ENCODE results near the gene COQ8A.

COQ8A gene

DNA sequence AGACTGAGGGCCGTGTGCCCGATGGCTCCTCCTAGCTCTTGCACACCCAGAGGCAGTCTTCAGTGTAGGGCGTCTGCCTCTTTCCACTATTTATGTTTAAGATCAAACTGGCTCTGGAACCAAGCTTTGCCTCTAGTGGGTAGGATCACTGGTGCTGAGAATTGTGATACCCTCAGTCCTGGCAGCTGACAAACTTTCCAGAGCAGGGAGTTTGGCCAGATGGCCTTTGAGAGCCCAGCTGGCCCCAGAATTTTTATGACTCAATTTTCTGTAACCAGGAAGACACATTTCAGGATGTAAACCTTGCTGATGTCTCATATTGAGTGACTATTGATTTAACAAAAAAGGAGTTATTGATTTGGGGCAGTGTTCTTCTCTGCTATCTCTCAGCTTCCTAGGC lies 6.7 kb downstream of the COQ8A start:
- DNase-seq (ENCODE audit: low read depth) = no peak
- no peak for TF ChIP-seq POLR2A (IDR thresholded peaks at IDR 0.05; ENCODE audit: extremely low read depth, insufficient read length)
- H3K4me3 ChIP-seq (ENCODE audit: low read depth, low read length) = no peak overlapping the region

DNA sequence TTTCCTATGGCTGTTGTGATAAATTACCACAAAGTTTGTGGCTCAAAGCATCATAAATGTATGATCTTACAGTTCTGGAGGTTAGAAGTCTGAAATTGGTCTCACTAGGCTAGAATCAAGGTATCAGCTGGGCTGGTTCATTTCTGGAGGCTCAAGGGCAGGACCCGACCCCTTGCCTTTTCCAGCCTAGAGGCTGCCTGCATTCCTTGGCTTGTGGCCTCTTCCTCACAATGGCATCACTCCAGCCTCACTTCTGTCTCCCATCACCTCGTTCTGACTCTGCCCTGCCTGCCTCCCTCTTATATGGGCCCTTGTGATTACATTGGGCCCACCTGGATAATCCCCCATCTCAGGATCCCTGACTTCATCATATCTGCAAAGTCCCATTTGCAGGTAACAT lies 8.0 kb downstream of the COQ8A start:
- H3K4me3 ChIP-seq (ENCODE audit: low read depth, low read length) = no peak overlapping the region
- TF ChIP-seq, protein P1, sequence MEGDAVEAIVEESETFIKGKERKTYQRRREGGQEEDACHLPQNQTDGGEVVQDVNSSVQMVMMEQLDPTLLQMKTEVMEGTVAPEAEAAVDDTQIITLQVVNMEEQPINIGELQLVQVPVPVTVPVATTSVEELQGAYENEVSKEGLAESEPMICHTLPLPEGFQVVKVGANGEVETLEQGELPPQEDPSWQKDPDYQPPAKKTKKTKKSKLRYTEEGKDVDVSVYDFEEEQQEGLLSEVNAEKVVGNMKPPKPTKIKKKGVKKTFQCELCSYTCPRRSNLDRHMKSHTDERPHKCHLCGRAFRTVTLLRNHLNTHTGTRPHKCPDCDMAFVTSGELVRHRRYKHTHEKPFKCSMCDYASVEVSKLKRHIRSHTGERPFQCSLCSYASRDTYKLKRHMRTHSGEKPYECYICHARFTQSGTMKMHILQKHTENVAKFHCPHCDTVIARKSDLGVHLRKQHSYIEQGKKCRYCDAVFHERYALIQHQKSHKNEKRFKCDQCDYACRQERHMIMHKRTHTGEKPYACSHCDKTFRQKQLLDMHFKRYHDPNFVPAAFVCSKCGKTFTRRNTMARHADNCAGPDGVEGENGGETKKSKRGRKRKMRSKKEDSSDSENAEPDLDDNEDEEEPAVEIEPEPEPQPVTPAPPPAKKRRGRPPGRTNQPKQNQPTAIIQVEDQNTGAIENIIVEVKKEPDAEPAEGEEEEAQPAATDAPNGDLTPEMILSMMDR (IDR thresholded peaks at IDR 0.05; ENCODE audit: low read depth, low read length) = no peak
- TF ChIP-seq POLR2A (IDR thresholded peaks at IDR 0.05; ENCODE audit: extremely low read depth, insufficient read length) (no peak), MYC (IDR thresholded peaks at IDR 0.05; ENCODE audit: low read depth, low read length) (no peak)
- TF ChIP-seq, protein P2, sequence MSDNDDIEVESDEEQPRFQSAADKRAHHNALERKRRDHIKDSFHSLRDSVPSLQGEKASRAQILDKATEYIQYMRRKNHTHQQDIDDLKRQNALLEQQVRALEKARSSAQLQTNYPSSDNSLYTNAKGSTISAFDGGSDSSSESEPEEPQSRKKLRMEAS (IDR thresholded peaks at IDR 0.05; ENCODE audit: low read depth, low read length) = no peak
- DNase-seq (ENCODE audit: low read depth) = no peak

DNA sequence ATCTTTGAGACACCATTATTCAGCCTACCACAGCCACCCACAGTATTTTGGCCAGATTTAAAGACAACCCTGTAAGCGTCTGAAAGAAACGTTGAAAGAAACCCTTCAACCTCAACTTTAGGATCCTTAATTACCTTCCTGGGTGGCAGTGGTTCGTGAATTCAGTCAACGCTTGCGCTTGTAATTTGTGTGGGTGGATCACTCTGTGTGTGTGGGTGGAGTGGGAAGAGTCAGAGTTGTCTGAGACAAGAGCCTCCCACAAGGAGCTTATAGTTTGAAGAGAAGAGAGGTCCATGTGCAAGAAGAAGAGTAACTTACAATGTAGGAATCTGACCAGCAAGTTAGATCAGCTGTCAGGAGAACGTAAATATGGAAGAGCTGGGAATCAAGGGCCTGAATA lies 8.4 kb downstream of the COQ8A start:
- no peak for TF ChIP-seq MYC (IDR thresholded peaks at IDR 0.05; ENCODE audit: low read depth, low read length)
- TF ChIP-seq, protein P2 (IDR thresholded peaks at IDR 0.05; ENCODE audit: low read depth, low read length) = no peak
- TF ChIP-seq POLR2A (IDR thresholded peaks at IDR 0.05; ENCODE audit: extremely low read depth, insufficient read length) = no peak
- TF ChIP-seq, protein P1 (IDR thresholded peaks at IDR 0.05; ENCODE audit: low read depth, low read length) = no peak
- DNase-seq (ENCODE audit: low read depth) = no peak
- H3K4me3 ChIP-seq (ENCODE audit: low read depth, low read length) = no peak overlapping the region

DNA sequence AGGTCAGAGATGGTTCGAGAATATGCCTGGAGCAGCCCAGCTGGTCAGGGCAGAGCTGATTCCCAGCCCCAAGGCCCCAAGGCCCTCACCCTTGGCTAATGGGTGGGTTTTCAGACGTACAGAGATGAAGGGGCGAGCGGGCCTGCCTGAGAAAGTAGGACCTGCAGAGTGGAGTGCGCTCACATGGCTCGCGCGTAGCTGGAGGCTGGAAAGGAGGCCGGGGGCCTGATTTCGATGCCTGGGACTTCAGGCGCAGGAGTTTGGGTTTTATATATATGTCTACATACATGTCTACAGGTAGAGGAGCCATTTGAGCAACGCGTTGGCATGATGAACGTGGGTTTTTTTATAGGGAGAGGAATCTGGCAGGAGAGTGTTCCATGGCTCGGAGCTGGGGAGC lies 8.9 kb downstream of the COQ8A start:
- H3K4me3 ChIP-seq (ENCODE audit: low read depth, low read length) = no peak overlapping the region
- DNase-seq (ENCODE audit: low read depth) = no peak
- TF ChIP-seq MYC (IDR thresholded peaks at IDR 0.05; ENCODE audit: low read depth, low read length) (no peak), POLR2A (IDR thresholded peaks at IDR 0.05; ENCODE audit: extremely low read depth, insufficient read length) (no peak)
- TF ChIP-seq, protein P2 (IDR thresholded peaks at IDR 0.05; ENCODE audit: low read depth, low read length) = no peak
- TF ChIP-seq, protein P1 (IDR thresholded peaks at IDR 0.05; ENCODE audit: low read depth, low read length) = no peak

DNA sequence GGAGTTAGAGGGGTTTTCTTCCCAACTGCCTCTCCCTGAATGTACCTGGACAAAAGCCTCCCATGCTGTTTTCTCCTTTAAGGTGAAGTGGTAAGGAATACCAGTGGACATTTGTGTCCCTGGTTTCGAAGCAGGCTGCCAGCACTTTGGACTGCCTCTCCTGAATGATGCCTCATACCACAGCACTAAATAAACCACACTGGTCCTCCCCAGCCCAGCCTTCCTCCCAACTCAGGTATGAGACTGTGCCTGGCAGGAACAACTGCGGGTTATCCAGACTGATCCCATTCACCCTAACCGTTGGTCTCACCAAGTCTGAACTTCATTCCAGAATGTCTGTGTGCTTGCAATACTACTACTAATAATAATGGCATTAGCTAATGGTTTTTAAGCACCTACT lies 9.3 kb downstream of the COQ8A start:
- no peak overlapping the region for H3K4me3 ChIP-seq (ENCODE audit: low read depth, low read length)
- no peak for DNase-seq (ENCODE audit: low read depth)
- TF ChIP-seq, protein P1 (IDR thresholded peaks at IDR 0.05; ENCODE audit: low read depth, low read length) = no peak
- TF ChIP-seq, protein P2 (IDR thresholded peaks at IDR 0.05; ENCODE audit: low read depth, low read length) = no peak
- no peak for TF ChIP-seq POLR2A (IDR thresholded peaks at IDR 0.05; ENCODE audit: extremely low read depth, insufficient read length)
- no peak for TF ChIP-seq MYC (IDR thresholded peaks at IDR 0.05; ENCODE audit: low read depth, low read length)

DNA sequence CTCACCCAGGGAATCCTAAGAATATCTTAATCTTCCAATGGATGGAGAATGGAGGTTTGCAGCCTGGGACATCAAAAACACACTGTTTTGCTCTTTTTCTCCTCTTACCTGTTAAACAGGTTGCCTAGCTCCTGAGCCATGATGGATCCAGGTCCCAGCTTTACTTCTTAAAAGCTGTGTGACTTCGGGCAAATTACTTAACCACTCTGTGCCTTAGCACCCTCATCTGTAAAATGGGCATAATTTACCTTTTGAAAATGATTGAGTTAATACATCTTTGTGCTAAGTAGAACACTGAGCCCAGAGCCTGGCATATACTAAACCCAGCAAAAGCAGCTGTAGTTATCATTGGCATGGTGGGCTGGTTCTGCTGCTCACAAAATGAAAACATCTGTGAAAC lies 10.2 kb downstream of the COQ8A start:
- H3K4me3 ChIP-seq (ENCODE audit: low read depth, low read length) = no peak overlapping the region
- no peak for DNase-seq (ENCODE audit: low read depth)
- TF ChIP-seq MYC (IDR thresholded peaks at IDR 0.05; ENCODE audit: low read depth, low read length) = no peak
- TF ChIP-seq, protein P1 (IDR thresholded peaks at IDR 0.05; ENCODE audit: low read depth, low read length) = no peak

Measured in NB4 (cell line).